ENCODE results near the gene PITX3.

GRCh38 chr10:102195296-102195870 is 45.9 kb downstream of the PITX3 start:
- TF ChIP-seq ZNF561 (tag by site-specific recombination; IDR thresholded peaks at IDR 0.05; ENCODE audit: borderline replicate concordance) (no peak), ZSCAN16 (tag by site-specific recombination; IDR thresholded peaks at IDR 0.05) (no peak), CTCF (tag by site-specific recombination; IDR thresholded peaks at IDR 0.05) (no peak)

Measured in HEK293 (cell line).